MM.1S (cell line): ENCODE measurements around the gene SUN5.

Experiments used
- DNase-seq: peaks from one replicate; pipeline ENCODE4 v3.0.0-alpha.2; 2015
- H2AFZ ChIP-seq: fragments of 300-600 bp; sonication (generic); 2 replicates; pipeline ENCODE4 v1.6.0; 2016; ENCODE audit warnings: antibody characterized with exemption, low read length
- H3F3A ChIP-seq: fragments of 300-600 bp; sonication (generic); 2 replicates; pipeline ENCODE4 v1.6.1; 2016; ENCODE audit warnings: mild to moderate bottlenecking, antibody characterized with exemption, low read length, moderate library complexity, mixed read lengths; ENCODE audit not compliant: insufficient read depth
- H3K27ac ChIP-seq: fragments of 300-600 bp; sonication (generic); 2 replicates; pipeline ENCODE4 v1.5.1; 2016; ENCODE audit warnings: mild to moderate bottlenecking, low read length
- H3K27me3 ChIP-seq: fragments of 300-600 bp; sonication (generic); replicated peaks from 2 replicates; pipeline ENCODE4 v1.6.0; 2016; ENCODE audit warnings: low read length; ENCODE audit not compliant: insufficient read depth
- H3K36me3 ChIP-seq: fragments of 300-600 bp; sonication (generic); replicated peaks from 2 replicates; pipeline ENCODE4 v1.6.1; 2016; ENCODE audit warnings: mild to moderate bottlenecking, low read length, mixed read lengths; ENCODE audit not compliant: insufficient read depth
- H3K4me1 ChIP-seq: fragments of 300-600 bp; sonication (generic); 2 replicates; pipeline ENCODE4 v1.6.1; 2016; ENCODE audit warnings: low read length, mixed read lengths
- H3K4me2 ChIP-seq: fragments of 300-600 bp; sonication (generic); 2 replicates; pipeline ENCODE4 v1.6.0; 2016; ENCODE audit warnings: low read depth, low read length
- H3K4me3 ChIP-seq: fragments of 300-600 bp; sonication (generic); 2 replicates; pipeline ENCODE4 v1.5.1; 2016; ENCODE audit warnings: low read length, mixed read lengths
- H3K79me2 ChIP-seq: fragments of 300-600 bp; sonication (generic); 2 replicates; pipeline ENCODE4 v1.6.1; 2016; ENCODE audit warnings: mixed run types, low read length, mixed read lengths
- H3K9ac ChIP-seq: fragments of 300-600 bp; sonication (generic); 2 replicates; pipeline ENCODE4 v1.6.1; 2016; ENCODE audit warnings: low read length, mixed read lengths
- H3K9me2 ChIP-seq: fragments of 300-600 bp; sonication (generic); replicated peaks from 2 replicates; pipeline ENCODE4 v1.6.1; 2016; ENCODE audit warnings: mild to moderate bottlenecking, low read length, mixed read lengths; ENCODE audit not compliant: insufficient read depth
- H3K9me3 ChIP-seq: fragments of 300-600 bp; sonication (generic); replicated peaks from 2 replicates; pipeline ENCODE4 v1.6.1; 2016; ENCODE audit warnings: mild to moderate bottlenecking, low read length, mixed read lengths; ENCODE audit not compliant: insufficient read depth
- H4K20me1 ChIP-seq: fragments of 300-600 bp; sonication (generic); 2 replicates; pipeline ENCODE4 v1.6.1; 2016; ENCODE audit warnings: mild to moderate bottlenecking, low read length, moderate library complexity, mixed read lengths; ENCODE audit not compliant: insufficient read depth
- CTCF ChIP-seq: fragments of 300-600 bp; sonication (generic); IDR thresholded peaks from 2 replicates; pipeline ENCODE4 v1.5.1; 2016; ENCODE audit warnings: antibody characterized with exemption, low read length, mixed read lengths
- EZH2 ChIP-seq: fragments of 300-600 bp; sonication (generic); optimal IDR thresholded peaks from 2 replicates; pipeline ENCODE3; 2017; ENCODE audit warnings: low read depth, mild to moderate bottlenecking, antibody characterized with exemption, low read length, mixed read lengths
- EZH2phosphoT487 ChIP-seq: fragments of 300-600 bp; sonication (generic); IDR thresholded peaks from 2 replicates; pipeline ENCODE4 v1.6.1; 2018; ENCODE audit warnings: antibody characterized with exemption, low read length

The SUN5 gene

DNA sequence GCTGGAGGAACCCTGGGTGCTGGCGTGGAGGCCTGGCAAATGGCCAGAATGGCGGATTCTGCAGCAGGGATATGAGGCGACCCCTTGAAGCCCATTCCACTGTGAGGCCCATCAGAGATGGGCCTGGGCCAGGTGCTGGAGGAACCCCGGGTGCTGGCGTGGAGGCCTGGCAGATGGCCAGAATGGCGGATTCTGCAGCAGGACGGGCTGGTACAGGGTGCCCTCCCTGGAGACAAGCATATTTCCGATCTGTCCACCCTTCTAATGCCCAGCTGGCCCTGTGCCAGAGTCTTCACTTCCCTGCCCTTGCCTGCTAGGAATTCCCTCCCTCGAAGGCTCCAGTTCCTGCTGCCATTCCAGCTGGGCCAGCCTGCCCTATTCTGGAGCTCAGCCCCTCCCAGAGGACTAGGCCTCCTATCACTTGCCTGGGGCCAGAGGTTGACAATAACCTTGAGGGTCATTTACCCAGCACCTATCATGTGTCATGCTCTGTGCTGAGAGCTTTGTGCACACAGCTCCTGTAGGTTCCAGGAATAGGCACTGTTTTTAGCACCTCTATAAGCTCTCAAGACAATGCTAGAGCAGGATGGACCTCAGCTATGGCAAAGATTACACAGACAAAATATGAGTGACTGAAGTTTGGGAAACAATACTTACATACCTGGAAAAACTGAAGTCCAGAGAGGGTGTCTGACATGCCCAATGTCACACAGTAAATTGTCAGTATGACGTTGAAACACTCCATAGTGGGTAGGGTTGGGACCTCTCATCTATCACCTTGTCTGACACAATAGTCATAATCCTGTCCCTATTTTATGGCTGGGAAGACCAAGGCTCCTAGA, 21.4 kb downstream of the SUN5 start:
- H3K9me2 ChIP-seq: no peaks in the 10 kb centered on the region
- no peaks in the 10 kb centered on the region for H3K36me3 ChIP-seq
- H3K27me3 ChIP-seq: peaks cover 11% of the 10 kb centered on the region; the same call in 1 of the 2 replicates
- H3K4me2 ChIP-seq: no peak overlapping the region
- H3F3A ChIP-seq: no peaks in the 10 kb centered on the region
- H4K20me1 ChIP-seq: no peaks in the 10 kb centered on the region
- DNase-seq: no peak
- no peak for TF ChIP-seq EZH2
- no peak for TF ChIP-seq EZH2phosphoT487
- no peak for TF ChIP-seq CTCF
- no peak overlapping the region for H3K27ac ChIP-seq
- H3K4me3 ChIP-seq: no peak overlapping the region
- no peaks in the 10 kb centered on the region for H3K9me3 ChIP-seq
- no peak overlapping the region for H3K9ac ChIP-seq
- no peaks in the 10 kb centered on the region for H3K4me1 ChIP-seq
- no peaks in the 10 kb centered on the region for H3K79me2 ChIP-seq
- no peak overlapping the region for H2AFZ ChIP-seq

- Histone ChIP-seq H3F3A (no peaks in the 10 kb centered on the region), H3K27me3 (peaks cover 8% of the 10 kb centered on the region; the same call in 1 of the 2 replicates), H3K4me3 (no peak overlapping the region), H4K20me1 (no peaks in the 10 kb centered on the region), H3K36me3 (no peaks in the 10 kb centered on the region), H3K9ac (no peak overlapping the region), H3K27ac (no peak overlapping the region), H3K9me2 (no peaks in the 10 kb centered on the region), H2AFZ (no peak overlapping the region), H3K9me3 (no peaks in the 10 kb centered on the region), H3K79me2 (no peaks in the 10 kb centered on the region), H3K4me2 (no peak overlapping the region), H3K4me1 (no peaks in the 10 kb centered on the region)
- no peak for TF ChIP-seq CTCF
- no peak for TF ChIP-seq EZH2phosphoT487
- TF ChIP-seq EZH2: no peak
- no peak for DNase-seq
These were observed 23.2 kb downstream of the SUN5 start for GRCh38 chr20:32980990-32981389.

DNA sequence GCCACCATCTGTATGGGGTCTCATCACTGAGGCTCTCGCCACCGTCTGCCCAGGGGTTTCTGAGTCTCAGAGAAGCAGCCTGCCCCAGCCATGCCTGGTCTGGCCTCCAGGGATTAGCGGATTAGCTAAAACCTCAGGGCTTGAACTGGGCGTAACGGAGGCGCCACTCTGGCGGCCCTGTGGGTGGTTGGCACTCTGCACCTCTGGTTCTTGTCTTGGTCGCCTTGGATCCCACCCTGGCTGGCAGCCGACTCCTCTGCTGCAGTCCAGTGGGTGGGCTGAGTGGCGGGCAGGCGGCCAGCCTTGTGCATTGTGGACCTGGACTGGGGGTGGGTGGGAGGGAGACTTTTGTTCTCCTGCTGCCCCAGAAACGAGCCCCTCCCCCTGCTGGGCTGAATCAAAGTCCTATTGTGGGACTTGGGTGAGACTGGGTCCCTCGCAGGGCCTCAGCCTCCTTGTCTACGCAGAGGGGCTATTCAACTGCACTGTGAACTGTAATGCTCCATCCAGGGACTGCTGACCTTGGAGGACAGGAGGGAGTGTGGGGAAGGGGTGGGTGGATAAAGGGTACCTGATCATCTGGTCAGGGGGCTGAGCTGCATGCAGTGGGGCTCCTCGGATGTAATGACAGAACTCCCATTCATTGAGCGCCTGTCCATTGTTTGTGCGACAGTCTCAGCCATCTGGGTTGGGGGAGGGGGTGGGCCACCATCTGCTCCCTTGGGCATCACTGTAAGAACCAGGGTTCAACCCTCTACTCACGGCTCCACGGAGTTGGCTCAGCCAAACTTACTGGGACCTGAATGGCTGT, 23.9 kb downstream of the SUN5 start:
- no peak overlapping the region for H2AFZ ChIP-seq
- H3K9me2 ChIP-seq: no peaks in the 10 kb centered on the region
- DNase-seq: no peak
- H4K20me1 ChIP-seq: no peaks in the 10 kb centered on the region
- H3K27me3 ChIP-seq: peaks cover 5% of the 10 kb centered on the region; the same call in 1 of the 2 replicates
- no peak overlapping the region for H3K4me2 ChIP-seq
- no peaks in the 10 kb centered on the region for H3K9me3 ChIP-seq
- H3K9ac ChIP-seq: no peak overlapping the region
- H3F3A ChIP-seq: no peaks in the 10 kb centered on the region
- no peak overlapping the region for H3K27ac ChIP-seq
- TF ChIP-seq EZH2phosphoT487 (no peak), EZH2 (no peak)
- H3K79me2 ChIP-seq: no peaks in the 10 kb centered on the region
- no peaks in the 10 kb centered on the region for H3K4me1 ChIP-seq
- H3K4me3 ChIP-seq: no peak overlapping the region
- H3K36me3 ChIP-seq: no peaks in the 10 kb centered on the region
